ENCODE data around the gene CSRNP3.

The CSRNP3 gene, protein sequence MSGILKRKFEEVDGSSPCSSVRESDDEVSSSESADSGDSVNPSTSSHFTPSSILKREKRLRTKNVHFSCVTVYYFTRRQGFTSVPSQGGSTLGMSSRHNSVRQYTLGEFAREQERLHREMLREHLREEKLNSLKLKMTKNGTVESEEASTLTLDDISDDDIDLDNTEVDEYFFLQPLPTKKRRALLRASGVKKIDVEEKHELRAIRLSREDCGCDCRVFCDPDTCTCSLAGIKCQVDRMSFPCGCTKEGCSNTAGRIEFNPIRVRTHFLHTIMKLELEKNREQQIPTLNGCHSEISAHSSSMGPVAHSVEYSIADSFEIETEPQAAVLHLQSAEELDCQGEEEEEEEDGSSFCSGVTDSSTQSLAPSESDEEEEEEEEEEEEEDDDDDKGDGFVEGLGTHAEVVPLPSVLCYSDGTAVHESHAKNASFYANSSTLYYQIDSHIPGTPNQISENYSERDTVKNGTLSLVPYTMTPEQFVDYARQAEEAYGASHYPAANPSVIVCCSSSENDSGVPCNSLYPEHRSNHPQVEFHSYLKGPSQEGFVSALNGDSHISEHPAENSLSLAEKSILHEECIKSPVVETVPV

DNA sequence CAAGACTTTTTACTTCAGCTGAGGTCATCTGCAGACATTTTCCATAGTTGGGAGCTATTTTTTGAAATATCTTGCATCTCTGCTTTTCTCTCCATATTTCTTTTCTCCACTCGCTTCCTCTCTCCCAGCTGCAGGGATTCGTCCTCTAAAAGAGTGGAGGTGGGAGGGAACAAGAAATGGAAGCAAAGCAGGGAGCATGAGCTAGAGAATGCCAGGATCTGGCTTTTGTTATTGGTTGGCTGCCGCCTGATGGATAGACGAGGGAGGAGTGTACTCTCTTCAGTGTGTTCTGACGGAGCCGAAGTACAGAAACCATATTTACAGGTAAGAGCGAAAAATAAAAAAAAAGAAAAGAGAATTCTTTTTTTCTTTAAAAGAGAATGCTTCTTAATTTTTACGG lies at the start of gene CSRNP3:
Gene CSRNP3 (plus strand): TSS at position 282 of the 400 bp plus-strand sequence. CDS start 125,368 bp downstream, outside the sequence.
- Histone ChIP-seq H3K27me3 (replicated peaks; ENCODE audit: control insufficient read depth, insufficient read depth, low read length) (no peaks in the 10 kb centered on the region), H3K36me3 (ENCODE audit: control insufficient read depth, insufficient read depth, low read length) (no peaks in the 10 kb centered on the region), H3K4me3 (replicated peaks; ENCODE audit: low read depth, low read length) (no peak within 1 kb of the TSS)
- TF ChIP-seq, protein P1, sequence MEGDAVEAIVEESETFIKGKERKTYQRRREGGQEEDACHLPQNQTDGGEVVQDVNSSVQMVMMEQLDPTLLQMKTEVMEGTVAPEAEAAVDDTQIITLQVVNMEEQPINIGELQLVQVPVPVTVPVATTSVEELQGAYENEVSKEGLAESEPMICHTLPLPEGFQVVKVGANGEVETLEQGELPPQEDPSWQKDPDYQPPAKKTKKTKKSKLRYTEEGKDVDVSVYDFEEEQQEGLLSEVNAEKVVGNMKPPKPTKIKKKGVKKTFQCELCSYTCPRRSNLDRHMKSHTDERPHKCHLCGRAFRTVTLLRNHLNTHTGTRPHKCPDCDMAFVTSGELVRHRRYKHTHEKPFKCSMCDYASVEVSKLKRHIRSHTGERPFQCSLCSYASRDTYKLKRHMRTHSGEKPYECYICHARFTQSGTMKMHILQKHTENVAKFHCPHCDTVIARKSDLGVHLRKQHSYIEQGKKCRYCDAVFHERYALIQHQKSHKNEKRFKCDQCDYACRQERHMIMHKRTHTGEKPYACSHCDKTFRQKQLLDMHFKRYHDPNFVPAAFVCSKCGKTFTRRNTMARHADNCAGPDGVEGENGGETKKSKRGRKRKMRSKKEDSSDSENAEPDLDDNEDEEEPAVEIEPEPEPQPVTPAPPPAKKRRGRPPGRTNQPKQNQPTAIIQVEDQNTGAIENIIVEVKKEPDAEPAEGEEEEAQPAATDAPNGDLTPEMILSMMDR (IDR thresholded peaks at IDR 0.05; ENCODE audit: insufficient read depth, low read length, poor library complexity, severe bottlenecking): no peak
- no peak for DNase-seq (ENCODE audit: extremely low read depth, insufficient read length)

DNA sequence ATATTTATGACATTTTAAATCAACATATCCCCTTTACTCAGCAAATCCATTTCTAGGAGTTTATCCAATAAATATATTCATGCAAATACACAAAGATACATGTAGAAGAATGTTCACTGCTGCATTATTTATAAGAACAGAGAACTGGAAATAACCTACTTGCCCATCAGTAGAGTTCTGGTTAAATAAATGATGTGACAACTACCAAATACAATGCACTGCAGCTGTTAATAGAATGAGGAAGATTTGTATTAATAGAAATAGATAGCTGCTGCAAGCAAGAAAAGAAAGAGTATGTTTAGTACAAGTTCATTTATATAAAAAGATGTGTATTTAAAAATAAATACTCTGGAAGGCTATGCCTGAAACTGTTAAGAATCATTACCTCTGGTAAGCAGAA lies 49.3 kb upstream of the CSRNP3 start:
- H3K4me3 ChIP-seq (replicated peaks; ENCODE audit: low read depth, low read length): no peak overlapping the region
- TF ChIP-seq, protein P1 (IDR thresholded peaks at IDR 0.05; ENCODE audit: insufficient read depth, low read length, poor library complexity, severe bottlenecking): no peak
- DNase-seq (ENCODE audit: extremely low read depth, insufficient read length): no peak
- H3K27me3 ChIP-seq (replicated peaks; ENCODE audit: control insufficient read depth, insufficient read depth, low read length): no peaks in the 10 kb centered on the region; the same call in 1 of the 2 replicates
- no peaks in the 10 kb centered on the region for H3K36me3 ChIP-seq (ENCODE audit: control insufficient read depth, insufficient read depth, low read length)

DNA sequence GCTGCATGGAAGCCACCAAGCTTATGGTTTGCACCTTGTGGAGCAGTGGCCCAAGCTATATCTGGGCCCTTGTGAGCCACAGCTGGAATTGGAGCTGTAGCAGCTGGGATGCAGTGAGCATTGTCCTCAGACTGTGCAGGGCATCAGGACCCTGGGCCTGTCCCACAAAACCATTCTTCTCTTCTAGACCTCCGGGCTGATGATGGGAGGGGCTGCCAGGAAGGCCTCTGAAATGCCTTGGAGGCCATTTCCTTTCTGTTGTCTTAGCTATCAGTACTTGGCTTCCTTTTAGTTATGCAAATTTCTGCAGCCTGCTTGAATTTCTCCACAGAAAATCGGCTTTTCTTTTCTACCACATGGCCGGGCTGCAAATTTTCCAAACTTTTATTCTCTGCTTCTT lies 46.4 kb upstream of the CSRNP3 start:
- Histone ChIP-seq H3K4me3 (replicated peaks; ENCODE audit: low read depth, low read length) (no peak overlapping the region), H3K27me3 (replicated peaks; ENCODE audit: control insufficient read depth, insufficient read depth, low read length) (no peaks in the 10 kb centered on the region; the same call in 1 of the 2 replicates), H3K36me3 (ENCODE audit: control insufficient read depth, insufficient read depth, low read length) (no peaks in the 10 kb centered on the region)
- TF ChIP-seq, protein P1 (IDR thresholded peaks at IDR 0.05; ENCODE audit: insufficient read depth, low read length, poor library complexity, severe bottlenecking): no peak
- DNase-seq (ENCODE audit: extremely low read depth, insufficient read length): no peak

DNA sequence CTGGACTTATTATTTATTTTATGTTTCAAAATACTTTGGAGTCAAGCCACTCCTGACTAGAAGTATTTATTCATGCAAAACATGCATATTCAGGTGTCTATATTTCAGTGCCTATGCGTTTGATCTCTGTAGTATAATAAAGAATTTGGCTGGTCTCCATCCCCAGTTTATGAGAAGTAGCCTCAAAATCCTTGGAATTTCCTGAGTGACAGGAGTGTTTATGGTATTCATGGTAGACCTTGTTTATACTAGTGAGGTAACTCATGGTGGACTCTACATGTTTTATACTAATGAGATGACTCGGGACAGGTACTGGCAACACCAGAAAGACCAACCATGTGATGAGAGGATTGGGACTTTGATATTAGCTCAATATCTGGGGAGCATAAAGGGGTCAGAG lies 43.9 kb upstream of the CSRNP3 start:
- Histone ChIP-seq H3K4me3 (replicated peaks; ENCODE audit: low read depth, low read length) (no peak overlapping the region), H3K27me3 (replicated peaks; ENCODE audit: control insufficient read depth, insufficient read depth, low read length) (no peaks in the 10 kb centered on the region; the same call in 1 of the 2 replicates), H3K36me3 (ENCODE audit: control insufficient read depth, insufficient read depth, low read length) (no peaks in the 10 kb centered on the region)
- TF ChIP-seq, protein P1 (IDR thresholded peaks at IDR 0.05; ENCODE audit: insufficient read depth, low read length, poor library complexity, severe bottlenecking): no peak
- no peak for DNase-seq (ENCODE audit: extremely low read depth, insufficient read length)

DNA sequence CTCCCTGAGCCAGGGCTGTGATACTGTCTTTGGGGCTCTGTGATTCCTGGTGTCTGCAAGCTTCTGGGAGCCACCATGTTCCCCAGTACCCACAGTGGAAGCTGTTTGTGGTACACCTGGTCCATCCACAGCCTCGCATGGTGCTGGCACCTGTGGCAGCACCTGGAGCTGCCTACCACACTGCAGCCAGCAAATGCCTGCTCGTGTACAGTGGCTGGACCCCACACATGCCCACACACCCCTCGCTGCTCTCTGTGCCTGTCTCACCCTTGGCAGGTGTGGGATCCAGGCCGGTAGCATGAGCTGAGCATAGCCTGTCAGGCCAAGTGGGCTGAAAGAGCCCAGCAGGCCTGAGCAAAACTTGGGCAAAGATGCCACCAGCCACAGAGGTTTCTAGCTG lies 41.8 kb upstream of the CSRNP3 start:
- Histone ChIP-seq H3K36me3 (ENCODE audit: control insufficient read depth, insufficient read depth, low read length) (no peaks in the 10 kb centered on the region), H3K4me3 (replicated peaks; ENCODE audit: low read depth, low read length) (no peak overlapping the region), H3K27me3 (replicated peaks; ENCODE audit: control insufficient read depth, insufficient read depth, low read length) (no peaks in the 10 kb centered on the region)
- no peak for DNase-seq (ENCODE audit: extremely low read depth, insufficient read length)
- TF ChIP-seq, protein P1 (IDR thresholded peaks at IDR 0.05; ENCODE audit: insufficient read depth, low read length, poor library complexity, severe bottlenecking): no peak
